HepG2 (cell line): ENCODE results near the gene AGPAT2.

ENCODE experiments used
- CTCF ChIP-seq: sonication (generic); formaldehyde crosslinking; IDR thresholded peaks from 2 replicates; pipeline ENCODE4 v1.5.0; 2020; ENCODE audit warnings: mild to moderate bottlenecking, missing genetic modification reagents, moderate library complexity
- EZH2 ChIP-seq: conservative IDR thresholded peaks from 2 replicates; pipeline ENCODE4 v1.6.1; 2012; ENCODE audit warnings: mild to moderate bottlenecking, low read depth, low read length, moderate library complexity
- NRL ChIP-seq: sonication (generic); formaldehyde crosslinking; IDR thresholded peaks from 2 replicates; pipeline ENCODE4 v1.5.0; 2020; ENCODE audit warnings: missing genetic modification reagents, mild to moderate bottlenecking, moderate library complexity, borderline replicate concordance
- POLR2A ChIP-seq, 2 experiments: IDR thresholded peaks; 2 replicates each; pipeline ENCODE4 v1.6.1; 2011; ENCODE audit warnings: low read depth in 2 of 2, low read length in 2 of 2, mild to moderate bottlenecking in 1 of 2, moderate library complexity in 1 of 2; ENCODE audit not compliant: insufficient read depth in 1 of 2
- RAD21 ChIP-seq: fragments of 450-650 bp; formaldehyde crosslinking; IDR thresholded peaks from 2 replicates; pipeline ENCODE4 v1.5.0; 2020; ENCODE audit warnings: mild to moderate bottlenecking
- REPIN1 ChIP-seq: sonication (generic); formaldehyde crosslinking; IDR thresholded peaks from 2 replicates; pipeline ENCODE4 v1.8.0; 2022; ENCODE audit warnings: missing genetic modification reagents, low read depth, mild to moderate bottlenecking, borderline replicate concordance
- RFX1 ChIP-seq: fragments of 450-650 bp; IDR thresholded peaks from 2 replicates; pipeline ENCODE4 v1.6.1; 2017
- TCF7 ChIP-seq: sonication (generic); IDR thresholded peaks from 2 replicates; pipeline ENCODE4 v1.6.1; 2016; ENCODE audit warnings: antibody characterized with exemption, low read depth
- WIZ ChIP-seq: sonication (generic); formaldehyde crosslinking; IDR thresholded peaks from 2 replicates; pipeline ENCODE4 v1.5.1; 2020; ENCODE audit warnings: mild to moderate bottlenecking, missing genetic modification reagents
- ZBTB8A ChIP-seq: sonication (generic); formaldehyde crosslinking; IDR thresholded peaks from 2 replicates; pipeline ENCODE4 v1.4.0; 2020; ENCODE audit warnings: mild to moderate bottlenecking, low read depth, missing genetic modification reagents, borderline replicate concordance
- ZNF251 ChIP-seq: sonication (generic); formaldehyde crosslinking; IDR thresholded peaks from 2 replicates; pipeline ENCODE4 v1.9.0; 2021; ENCODE audit warnings: mild to moderate bottlenecking, missing genetic modification reagents
- ZNF317 ChIP-seq: sonication (generic); formaldehyde crosslinking; IDR thresholded peaks from 2 replicates; pipeline ENCODE4 v1.5.0; 2020; ENCODE audit warnings: mild to moderate bottlenecking, missing genetic modification reagents

GRCh38 chr9:136723362-136723976, 36.2 kb upstream of the AGPAT2 start:
- TF ChIP-seq RFX1: no peak
- TF ChIP-seq ZNF317 (CRISPR knock-in tag): no peak
- no peak for TF ChIP-seq CTCF (CRISPR knock-in tag)
- no peak for TF ChIP-seq POLR2A (IDR thresholded peaks at IDR 0.05; ENCODE audit: insufficient read depth in 1 of 2, low read depth in 2 of 2, low read length in 2 of 2)
- no peak for TF ChIP-seq REPIN1 (CRISPR knock-in tag)
- no peak for TF ChIP-seq RAD21 (CRISPR knock-in tag)
- TF ChIP-seq ZNF251 (CRISPR knock-in tag): no peak
- TF ChIP-seq EZH2: no peak
- TF ChIP-seq TCF7: no peak
- TF ChIP-seq ZBTB8A (CRISPR knock-in tag): no peak
- TF ChIP-seq WIZ (CRISPR knock-in tag): no peak
- TF ChIP-seq NRL (CRISPR knock-in tag): no peak
